GM18498 (cell line): ENCODE measurements around the gene RFPL3.
"Not testable (repeated sequence)": the region's sequence is repeated elsewhere in the genome, so short reads cannot be mapped to it uniquely, and the experiment has no call there.

Source experiments
- ATAC-seq: cut with Tn5 transposase; IDR thresholded peaks from one replicate; pipeline ENCODE4 v1.9.1; 2021; ENCODE audit warnings: mild to moderate bottlenecking, moderate library complexity; ENCODE audit not compliant: unreplicated experiment

RFPL3 gene

DNA sequence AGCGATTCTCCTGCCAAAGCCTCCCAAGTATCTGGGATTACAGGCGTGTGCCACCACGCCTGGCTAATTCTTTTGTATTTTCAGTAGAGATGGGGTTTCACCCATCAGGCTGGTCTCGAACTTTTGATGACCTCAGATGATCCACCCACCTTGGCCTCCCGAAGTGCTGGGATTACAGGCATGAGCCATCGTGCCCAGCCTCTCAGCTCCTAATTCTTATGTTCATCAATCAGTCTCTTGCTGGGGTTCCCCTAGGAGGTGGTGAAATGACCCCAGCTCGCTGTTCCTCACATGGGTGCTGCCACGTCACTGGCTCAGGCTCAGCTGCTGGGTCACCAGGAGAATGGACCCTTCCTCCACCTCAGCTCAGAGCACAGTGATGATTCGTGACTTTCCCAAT lies at the start of gene RFPL3:
Gene RFPL3, plus strand, starts transcription at position 301 of the 400 bp plus-strand sequence. CDS start 205 bp downstream, outside the sequence.
- ATAC-seq = not testable (repeated sequence)

DNA sequence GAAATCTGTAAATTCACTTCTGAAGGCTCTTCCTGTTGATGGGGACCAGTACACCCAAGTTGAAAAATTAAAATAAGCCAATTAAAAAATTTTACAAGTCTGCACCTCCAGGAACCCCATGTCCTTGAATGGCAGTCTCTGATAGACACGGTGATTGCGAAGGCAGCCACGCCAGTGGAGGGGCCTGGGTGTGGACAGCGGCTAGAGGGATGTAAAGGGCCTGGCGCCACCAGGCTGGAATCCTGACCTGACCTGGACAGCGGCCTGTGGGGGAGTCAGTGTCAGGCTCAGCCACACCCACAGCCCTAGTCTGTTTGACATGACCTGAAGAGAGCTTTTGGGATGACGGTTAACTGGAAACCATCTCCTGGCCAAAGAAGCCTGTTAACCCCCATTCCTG lies 49.5 kb upstream of the RFPL3 start:
- no peak for ATAC-seq

DNA sequence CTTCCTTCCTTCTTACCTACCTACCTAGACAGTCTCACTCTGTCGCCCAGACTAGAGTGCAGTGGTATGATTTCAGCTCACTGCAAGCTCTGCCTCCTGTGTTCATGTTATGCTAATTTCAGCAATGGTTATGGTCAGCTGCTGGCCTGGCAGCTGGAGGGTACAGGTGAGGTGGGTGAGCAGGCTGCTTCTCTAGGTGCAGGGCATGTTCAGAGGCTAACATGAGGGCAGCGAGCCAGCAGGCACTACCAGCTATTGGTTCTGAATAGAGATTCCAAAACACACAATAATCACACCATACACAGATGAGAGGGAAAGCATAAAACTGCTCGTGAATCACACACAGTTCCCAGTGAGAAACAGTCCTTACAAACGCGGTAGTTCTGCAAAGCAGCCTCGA lies 48.7 kb upstream of the RFPL3 start:
- ATAC-seq = no peak

DNA sequence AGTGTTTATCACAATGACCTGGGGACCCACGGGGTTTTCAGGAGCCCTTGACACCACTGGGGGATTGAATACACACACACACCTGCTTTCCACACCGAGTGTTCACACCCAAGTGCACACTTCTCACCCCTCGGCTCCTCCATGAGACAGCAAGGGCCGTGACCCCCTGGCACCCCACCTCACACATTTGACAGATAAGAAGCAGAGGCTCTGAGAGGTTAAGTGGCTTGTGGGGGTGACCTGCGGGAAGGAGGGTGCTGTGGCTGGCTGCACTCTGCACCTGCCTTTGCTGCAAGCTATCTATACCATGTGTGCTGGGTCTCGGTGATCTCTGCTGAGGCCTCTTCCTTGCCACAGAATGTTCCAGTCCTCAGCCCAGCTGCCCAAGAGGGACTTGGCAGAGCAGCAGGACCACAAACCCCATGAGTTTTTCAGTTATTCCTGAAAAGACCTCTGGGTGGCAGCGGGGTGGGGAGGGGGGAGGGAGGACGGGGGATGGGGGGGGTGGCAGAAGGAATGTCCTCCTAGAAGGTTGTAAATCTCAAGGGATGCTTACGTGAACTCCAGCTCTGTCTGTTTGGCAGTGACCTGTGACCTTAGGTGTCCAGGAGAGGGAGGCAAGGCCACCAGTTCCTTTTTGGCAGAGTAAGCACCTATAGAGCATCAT lies 47.9 kb upstream of the RFPL3 start:
- ATAC-seq = no peak

- ATAC-seq = no peak
Measured at GRCh38 chr22:32310777-32311176, 46.9 kb upstream of the RFPL3 start.

GRCh38 chr22:32311551-32312071 lies 46.1 kb upstream of the RFPL3 start:
- no peak for ATAC-seq

GRCh38 chr22:32312748-32313147 lies 44.9 kb upstream of the RFPL3 start:
- no peak for ATAC-seq

GRCh38 chr22:32313532-32313931 lies 44.1 kb upstream of the RFPL3 start:
- ATAC-seq = no peak

DNA sequence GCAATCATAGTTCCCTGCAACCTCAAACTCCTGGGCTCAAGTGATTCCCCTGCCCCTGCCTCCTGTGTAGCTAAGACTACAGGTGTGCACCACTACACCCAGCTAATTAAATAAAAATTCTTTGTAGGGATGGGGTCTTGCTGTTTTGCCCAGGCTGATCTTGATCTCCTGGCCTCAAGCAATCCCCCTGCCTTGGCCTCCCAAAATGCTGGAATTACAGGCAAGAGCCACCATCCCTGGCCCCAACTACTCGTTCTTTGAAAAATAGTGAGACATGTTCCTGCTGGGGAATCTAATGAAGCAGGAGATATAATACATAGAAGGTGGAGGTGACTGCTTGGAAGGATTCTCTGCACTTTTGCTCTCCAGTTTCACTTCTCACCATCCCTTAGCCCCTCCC lies 40.1 kb upstream of the RFPL3 start:
- ATAC-seq = no peak

DNA sequence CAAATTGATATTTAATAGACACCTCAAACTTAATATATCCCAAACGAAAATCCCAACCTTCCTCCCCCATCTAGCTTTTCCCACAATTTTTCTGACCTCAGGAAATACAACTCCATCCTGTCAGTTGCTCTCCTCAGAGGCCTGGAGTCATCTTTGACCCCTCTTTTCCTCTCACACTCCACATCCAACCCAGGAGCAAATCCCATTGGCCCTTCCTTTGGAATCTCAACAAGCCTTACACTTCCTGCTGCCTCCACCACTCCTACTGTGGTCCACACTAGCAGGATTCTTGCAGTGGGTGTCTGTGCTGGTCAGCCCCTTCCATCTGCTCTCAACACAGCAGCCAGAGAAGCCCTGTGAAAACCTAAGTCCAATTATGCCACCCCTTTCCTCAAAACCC lies 39.3 kb upstream of the RFPL3 start:
- ATAC-seq = no peak

DNA sequence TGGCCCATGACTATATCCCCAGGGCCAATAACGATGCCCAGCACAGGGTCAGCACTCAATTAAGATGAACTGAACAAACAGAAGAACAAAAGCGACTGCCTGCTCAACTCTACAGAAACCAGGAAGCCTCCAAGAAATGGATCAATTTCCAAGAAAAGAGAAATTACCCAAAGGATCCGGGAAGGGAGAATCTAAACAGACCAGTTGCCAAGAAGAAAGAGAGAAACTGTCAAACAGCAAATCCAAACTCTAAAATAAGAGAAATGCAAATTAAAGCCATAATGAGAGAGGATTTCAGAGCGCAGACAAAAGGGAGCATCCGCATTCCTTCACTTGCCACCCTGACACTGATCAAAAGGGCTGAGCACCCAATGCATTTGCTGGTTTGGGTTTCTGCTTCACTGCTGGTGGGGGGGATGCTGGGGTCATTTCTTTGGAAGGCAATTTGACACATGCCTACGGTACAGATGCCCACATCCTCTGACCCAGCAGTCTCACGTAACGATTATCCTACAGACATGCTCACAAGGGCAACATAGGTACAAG lies 37.7 kb upstream of the RFPL3 start:
- ATAC-seq = no peak

DNA sequence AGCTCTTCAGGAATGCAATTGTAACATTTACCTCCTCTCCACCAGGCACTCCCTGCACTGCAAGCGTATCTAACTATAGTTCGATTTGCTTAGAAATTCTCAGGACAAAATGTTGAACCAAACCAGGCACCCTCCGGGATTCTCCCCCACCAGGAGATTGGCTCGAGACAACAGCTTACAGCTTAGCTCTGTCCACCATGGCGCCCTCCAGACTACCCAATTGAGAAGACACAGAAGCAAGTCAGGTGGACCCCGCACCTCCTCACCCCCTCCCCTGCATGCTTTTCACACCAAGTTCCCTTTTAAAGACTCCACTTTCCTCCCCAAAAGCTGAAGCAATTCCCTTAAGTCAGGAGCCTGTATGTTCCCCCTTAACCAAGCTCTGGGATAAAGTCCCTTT lies 34.7 kb upstream of the RFPL3 start:
- no peak for ATAC-seq

GRCh38 chr22:32323513-32324164 lies 34.0 kb upstream of the RFPL3 start:
- no peak for ATAC-seq

- no peak for ATAC-seq
Measured at GRCh38 chr22:32324505-32325415, 32.9 kb upstream of the RFPL3 start.

DNA sequence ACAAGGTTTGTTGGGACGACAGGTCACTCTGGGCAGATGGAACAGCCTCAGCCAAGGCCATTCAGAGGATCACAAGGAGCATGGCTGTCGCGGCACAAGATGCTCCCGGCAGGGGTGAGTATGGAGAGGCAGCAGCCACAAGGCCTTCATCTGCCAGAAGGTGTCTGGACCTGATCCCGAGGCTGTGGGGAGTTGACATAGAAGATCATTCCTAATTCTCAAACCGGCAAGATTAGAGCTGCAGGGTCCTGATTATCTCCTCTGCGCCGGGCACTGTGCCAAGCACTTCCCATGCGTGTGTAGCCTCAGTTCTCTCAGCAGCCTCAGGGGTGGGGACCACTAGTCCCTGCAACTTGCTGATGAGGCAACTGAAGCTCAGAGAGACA lies 32.3 kb upstream of the RFPL3 start:
- no peak for ATAC-seq

DNA sequence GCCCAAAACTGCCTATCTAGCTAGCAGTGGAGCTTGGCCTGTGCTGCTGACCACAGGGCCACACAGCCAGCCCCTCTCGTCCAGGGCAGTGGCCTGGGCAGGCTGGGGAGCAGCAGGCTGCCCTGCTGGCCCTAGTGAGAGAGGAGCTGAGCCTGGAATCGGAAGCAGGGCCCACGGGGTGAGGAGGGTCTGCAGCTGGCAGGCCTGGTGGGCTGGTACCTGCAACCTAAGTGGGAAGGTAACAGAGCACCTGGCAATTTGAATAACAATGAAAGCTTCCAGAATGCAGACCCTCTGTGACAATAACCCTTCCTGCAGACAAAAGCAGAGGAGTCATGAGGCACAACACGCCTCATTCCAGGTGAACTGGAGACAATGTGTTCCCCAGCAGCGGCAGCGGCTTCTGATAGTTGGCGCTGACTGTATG lies 31.8 kb upstream of the RFPL3 start:
- no peak for ATAC-seq

DNA sequence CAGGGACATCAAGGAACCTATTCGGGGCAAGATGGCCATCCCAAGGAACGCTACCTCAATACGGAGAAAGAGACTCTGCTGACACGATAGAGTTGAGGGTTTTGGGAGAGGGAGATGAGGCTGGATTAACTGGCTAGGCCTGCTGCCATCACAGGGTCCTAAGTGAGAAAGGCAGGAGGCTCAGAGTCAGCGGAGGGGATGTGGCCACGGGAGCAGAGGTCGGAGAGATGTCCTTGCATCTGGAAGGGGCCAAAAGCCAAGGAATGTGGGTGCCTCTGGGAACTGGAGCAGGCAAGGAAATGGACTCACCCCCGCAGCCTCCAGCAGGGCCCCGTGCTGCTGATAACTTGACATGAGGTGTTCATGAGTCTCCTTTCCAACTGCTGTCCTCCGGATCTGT lies 31.0 kb upstream of the RFPL3 start:
- ATAC-seq = no peak

DNA sequence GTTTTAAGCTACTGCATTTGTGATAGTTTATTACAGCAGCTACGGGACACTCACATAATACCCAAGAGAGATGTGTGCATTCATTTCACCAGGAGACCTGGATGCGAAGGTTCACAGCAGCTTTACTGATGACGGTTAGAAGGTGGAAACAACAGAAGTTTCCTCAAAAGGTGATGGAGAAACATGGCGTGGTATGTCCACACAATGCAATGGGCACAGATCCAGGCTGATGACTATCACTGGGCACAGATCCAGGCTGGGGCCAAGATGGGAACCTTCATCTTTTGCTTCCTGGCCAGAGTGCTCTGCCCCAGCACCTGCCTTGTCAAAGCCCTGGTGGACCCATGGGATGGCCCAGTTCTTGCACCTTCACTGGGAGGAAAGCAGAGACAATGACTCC lies 30.6 kb upstream of the RFPL3 start:
- no peak for ATAC-seq

DNA sequence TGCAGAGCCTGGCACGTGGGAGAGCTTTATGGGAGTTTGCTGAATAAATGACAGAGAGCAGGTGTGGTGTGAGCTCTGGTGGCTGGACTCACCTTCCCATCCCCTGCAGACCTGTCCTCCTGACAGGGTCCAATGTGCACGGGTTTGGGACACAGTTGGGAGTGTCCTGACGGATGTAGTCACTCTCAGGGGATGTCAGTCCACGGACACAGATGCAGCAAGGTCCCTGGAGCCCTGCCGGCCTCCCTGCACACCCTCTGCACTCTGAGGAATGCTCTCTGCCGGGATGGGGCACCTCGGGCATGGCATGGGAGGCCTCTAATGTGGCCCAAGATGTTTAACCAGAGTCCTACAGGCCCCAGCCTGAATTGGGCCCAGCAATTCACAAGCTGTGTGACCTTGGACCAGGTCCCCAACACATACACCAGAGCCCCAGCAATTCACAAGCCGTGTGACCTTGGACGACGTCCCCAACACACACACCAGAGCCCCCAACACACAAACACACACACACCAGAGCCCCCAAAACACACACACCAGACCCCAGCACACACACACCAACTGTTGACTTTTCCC lies 30.0 kb upstream of the RFPL3 start:
- ATAC-seq = no peak

DNA sequence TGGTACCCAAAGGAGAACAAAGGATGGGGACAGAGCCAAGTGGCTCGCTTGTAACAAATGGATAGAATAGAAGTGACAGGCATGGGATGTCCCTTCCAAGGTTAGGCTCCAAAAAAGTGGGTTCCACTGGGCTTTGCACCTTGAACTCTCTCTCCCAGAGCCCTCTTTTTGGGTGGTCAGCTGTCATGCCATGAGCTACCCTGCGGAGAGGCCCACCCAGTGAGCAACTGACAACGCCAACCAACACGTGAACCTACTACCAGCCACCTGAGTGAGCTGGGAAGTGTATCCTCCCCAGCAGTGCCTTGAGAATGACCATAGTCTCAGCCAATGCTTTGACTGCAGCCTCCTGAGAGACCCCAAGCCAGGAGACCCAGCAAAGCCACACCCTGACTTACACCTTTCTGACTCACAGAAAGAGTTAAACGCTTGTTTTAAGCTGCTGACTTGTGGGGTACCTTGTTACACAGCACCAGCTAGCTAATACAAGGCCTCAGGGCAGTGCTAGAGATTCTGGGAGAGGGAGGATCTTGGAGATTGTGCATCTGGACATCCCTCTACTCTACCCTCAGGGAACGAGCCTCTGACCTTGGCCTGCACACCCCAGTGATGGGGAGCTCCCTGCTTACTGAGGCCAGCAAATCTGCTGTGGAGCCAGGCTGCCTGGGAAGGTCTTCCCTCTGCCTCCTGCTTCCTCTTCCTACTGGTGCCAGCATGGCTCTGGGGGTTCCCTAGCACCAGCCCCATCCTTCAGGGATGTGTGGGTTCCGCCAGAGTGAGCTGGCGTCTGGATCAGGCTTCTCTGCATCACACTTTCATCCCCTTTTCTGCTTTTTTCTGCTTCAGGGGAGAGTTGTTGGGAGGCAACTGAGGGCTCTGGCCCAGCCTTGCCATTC lies 29.1 kb upstream of the RFPL3 start:
- ATAC-seq = no peak
